A549 treated with CpdA at 1 μM for 4 hours (cell line): ENCODE data around the gene CCN5. TPM values are rescaled to one million over a fixed set of nuclear protein-coding genes. Genes with fewer than 3 reads are reported as not detected.

Experiments used
- total RNA-seq: library from RNA; stranded (reverse); fragments of 200-300 nt; extraction: Qiagen RNA extraction; gene quantifications from 5 replicates; pipeline ENCODE4 v1.2.3, GENCODE V29; 2022; ENCODE audit warnings: low read depth

CCN5 gene
- total RNA-seq, result 23.9 to 36.6 TPM (median 26.9 TPM) in 5 replicates

GRCh38 chr20:44714701-44715498 lies at the start of gene CCN5:
Gene CCN5, plus strand, starts transcription at chr20:44715369. Its CDS starts 22 bp downstream, at chr20:44715391.

GRCh38 chr20:44745598-44746366 lies 30.6 kb downstream of the CCN5 start, which contains the start of gene KCNK15:
Gene KCNK15, plus strand, starts transcription at chr20:44745865. Its CDS starts 46 bp downstream, at chr20:44745911.

Other genes starting within 250 kb of the CCN5 start
- gene TTPAL, start 239.5 kb upstream of the CCN5 start, total RNA-seq, result 11.5 to 15.2 TPM (median 13.3 TPM) in 5 replicates
- gene SERINC3, start 193.3 kb upstream of the CCN5 start, total RNA-seq, result 68.2 to 89.2 TPM (median 80.7 TPM) in 5 replicates
- 30.6 to 39.7 TPM (median 36.2 TPM) in 5 replicates for gene PKIG, start 132.8 kb upstream of the CCN5 start, total RNA-seq
- 46.2 to 62.7 TPM (median 54.3 TPM) in 5 replicates for gene ADA, start 63.7 kb upstream of the CCN5 start, total RNA-seq
- gene KCNK15, start 30.5 kb downstream of the CCN5 start, total RNA-seq, result 0.51 to 0.89 TPM (median 0.62 TPM) in 5 replicates
- 1.0 to 1.7 TPM (median 1.6 TPM) in 5 replicates for gene RIMS4, start 95.2 kb downstream of the CCN5 start, total RNA-seq
- gene YWHAB, start 170.3 kb downstream of the CCN5 start, total RNA-seq, result 186 to 212 TPM (median 197 TPM) in 5 replicates
- gene PABPC1L, start 194.7 kb downstream of the CCN5 start, total RNA-seq, result 14.2 to 20.2 TPM (median 17.9 TPM) in 5 replicates
- gene TOMM34, start 245.0 kb downstream of the CCN5 start, total RNA-seq, result 39.4 to 43.9 TPM (median 42.4 TPM) in 5 replicates